ENCODE measurements around the gene CTSK.
"Not testable (repeated sequence)": the region's sequence is repeated elsewhere in the genome, so short reads cannot be mapped to it uniquely, and the experiment has no call there.

CTSK gene

GRCh38 chr1:150808121-150808520 is at the start of gene CTSK:
Gene CTSK, minus strand, starts transcription at chr1:150808260. Its CDS starts 1,455 bp downstream, at chr1:150806805.
- no peak for DNase-seq

DNA sequence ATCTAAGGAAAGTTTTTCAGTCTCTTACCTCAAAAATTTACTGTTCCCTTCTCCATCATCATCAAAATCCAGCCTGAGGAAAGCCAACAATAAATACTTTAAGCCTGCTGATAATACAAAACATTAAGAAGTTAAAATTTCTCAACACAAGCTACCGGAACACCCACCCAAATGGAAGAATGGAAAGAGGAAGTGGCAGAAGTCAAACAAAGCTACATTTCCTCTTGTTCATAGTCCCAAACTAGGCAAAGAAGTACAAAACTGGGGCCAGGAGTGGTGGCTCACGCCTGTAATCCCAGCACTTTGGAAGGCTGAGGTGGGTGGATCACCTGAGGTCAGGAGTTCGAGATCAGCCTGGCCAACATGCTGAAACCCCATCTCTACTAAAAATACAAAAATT is 44.7 kb upstream of the CTSK start:
- peak; percentile 71 for DNase-seq

GRCh38 chr1:150850801-150851362 is 42.8 kb upstream of the CTSK start:
- not testable (repeated sequence) for DNase-seq

DNA sequence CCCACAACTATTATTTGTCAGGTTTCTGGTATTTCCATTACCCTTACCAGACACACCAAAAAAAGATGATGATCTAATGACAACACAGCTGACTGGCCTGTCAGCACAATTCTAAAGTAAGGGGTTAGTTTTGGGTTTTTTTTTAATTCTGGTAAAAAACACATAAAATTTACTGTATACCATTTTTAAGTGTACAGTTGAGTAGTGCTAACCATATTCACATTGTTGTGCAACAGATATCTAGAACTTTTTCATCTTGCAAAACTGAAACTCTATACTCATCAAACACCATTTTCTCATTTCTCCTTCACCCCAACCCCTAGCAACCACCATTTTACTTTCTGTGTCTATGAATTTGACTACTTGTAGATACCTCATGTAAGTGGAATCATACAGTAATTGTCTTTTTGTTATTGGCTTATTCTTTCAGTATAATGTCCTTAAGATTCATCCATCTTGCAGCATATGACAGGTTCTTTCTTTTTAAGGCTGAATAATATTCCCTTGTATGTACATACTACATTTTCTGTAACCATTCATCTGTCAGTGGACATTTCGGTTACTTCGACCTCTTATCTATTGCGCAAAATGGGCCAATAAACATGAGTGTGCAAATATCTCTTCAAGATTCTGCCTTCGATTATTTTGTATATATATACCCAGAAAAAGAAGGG is 38.5 kb upstream of the CTSK start:
- no peak for DNase-seq

GRCh38 chr1:150843474-150843873 is 35.4 kb upstream of the CTSK start:
- no peak for DNase-seq

DNA sequence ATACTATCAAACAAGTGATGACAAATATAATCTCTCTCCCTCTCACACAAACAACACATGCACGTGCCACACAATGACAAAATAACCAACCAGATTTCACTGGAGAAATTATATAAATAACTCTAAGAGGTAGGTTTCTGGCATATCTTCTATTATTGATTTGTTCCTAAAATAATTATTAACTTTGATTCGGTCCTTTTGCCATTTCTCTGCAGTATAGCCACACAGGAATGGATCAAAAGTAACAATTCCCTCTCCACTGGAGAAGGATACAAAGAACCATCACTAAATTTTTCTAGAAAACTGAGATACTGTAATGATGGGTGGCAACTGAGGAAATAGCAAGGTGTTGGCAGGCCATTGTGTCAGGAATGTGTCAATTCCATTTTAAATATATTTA is 34.9 kb upstream of the CTSK start:
- DNase-seq, result no peak

- no peak for DNase-seq
Measured at GRCh38 chr1:150842343-150842742, 34.3 kb upstream of the CTSK start.

GRCh38 chr1:150841626-150842025 is 33.6 kb upstream of the CTSK start:
- no peak for DNase-seq

GRCh38 chr1:150840850-150841249 is 32.8 kb upstream of the CTSK start:
- not testable (repeated sequence) for DNase-seq

DNA sequence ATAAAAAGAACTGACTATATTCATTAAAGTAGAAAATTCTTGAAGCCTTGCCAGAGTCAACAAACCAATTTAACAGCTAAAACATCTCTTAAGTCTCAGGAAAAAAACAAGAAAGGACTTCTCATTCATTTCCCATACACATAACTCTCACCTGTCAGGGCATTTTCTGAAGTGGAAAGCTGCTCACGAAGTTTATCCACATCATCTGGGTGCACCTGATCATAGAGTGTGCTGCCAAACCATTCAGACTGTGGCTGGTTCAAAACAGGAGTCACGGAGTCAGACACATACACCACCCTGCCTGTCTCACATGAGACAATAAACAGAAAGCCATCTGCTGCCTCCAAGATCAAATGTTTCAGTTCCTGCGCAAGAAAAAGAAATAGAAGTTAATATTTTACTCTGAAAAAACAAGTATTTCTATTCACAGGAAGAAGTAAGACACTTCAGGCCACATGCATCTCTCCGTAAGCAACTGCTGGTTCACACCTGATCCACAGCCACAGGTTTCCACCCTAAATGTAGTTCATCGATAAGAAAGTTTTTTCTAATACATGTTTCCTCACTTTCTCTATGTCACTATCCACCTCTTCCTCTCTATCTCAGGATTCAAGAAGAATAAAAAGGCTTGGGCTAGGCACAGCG is 28.2 kb upstream of the CTSK start:
- DNase-seq, result no peak

GRCh38 chr1:150833961-150834360 is 25.9 kb upstream of the CTSK start:
- not testable (repeated sequence) for DNase-seq

GRCh38 chr1:150832597-150832996 is 24.5 kb upstream of the CTSK start:
- DNase-seq, result no peak

DNA sequence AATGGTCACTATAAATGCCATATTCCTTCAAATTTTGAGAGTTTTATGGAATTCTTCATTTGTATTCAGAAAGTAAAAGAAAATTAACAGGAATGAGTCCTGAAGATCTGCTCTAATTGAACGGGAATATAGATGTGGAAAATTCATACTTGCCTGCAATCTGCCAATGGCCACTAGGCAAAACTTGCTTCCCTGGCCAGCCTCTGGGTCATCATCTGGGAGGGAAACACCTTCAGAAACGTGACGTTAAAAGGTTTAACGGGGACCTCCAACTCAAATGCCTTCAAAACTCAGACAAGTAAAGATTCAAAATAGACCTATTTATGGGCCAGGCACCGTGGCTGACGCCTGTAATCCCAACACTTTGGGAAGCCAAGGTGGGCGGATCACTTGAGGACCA is 21.7 kb upstream of the CTSK start:
- no peak for DNase-seq

DNA sequence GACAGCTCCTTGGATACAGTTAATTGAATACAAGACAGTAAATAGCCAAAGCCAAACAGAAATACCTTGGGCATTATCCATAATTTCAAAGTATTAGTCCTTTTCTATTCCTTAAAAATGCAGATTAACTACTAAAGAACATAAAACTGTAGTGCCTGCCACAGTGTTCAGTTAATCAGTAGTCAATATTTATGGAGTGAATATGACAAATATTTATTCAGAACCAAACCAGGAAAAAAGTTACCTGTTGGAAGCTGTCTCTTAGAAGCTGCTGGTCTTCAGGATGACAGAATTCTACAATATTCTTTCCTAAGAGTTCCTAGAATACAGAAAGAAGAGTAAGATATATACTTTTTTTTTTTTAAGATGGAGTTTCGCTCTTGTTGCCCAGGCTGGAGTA is 18.2 kb upstream of the CTSK start:
- DNase-seq, result no peak

GRCh38 chr1:150820730-150821512 is 12.9 kb upstream of the CTSK start:
- DNase-seq, result no peak

DNA sequence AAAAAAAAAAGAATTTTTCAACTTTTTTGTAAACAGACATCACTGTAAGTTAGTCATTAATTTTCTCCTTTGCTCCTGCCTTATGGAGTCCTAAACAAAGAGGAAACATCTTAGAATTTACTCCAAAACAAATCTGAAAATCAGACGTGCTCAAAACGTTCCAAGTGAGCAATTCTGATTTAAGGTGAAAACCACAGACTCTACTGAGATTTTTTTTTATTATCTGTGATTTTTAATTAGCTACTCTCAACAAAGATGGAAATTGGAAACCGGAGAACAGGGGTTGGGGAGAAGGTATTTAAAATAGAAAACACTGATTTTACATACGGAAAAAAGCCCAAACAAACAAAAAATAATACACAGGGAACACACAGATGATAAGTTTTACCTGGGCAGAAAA is 7.8 kb upstream of the CTSK start:
- no peak for DNase-seq

DNA sequence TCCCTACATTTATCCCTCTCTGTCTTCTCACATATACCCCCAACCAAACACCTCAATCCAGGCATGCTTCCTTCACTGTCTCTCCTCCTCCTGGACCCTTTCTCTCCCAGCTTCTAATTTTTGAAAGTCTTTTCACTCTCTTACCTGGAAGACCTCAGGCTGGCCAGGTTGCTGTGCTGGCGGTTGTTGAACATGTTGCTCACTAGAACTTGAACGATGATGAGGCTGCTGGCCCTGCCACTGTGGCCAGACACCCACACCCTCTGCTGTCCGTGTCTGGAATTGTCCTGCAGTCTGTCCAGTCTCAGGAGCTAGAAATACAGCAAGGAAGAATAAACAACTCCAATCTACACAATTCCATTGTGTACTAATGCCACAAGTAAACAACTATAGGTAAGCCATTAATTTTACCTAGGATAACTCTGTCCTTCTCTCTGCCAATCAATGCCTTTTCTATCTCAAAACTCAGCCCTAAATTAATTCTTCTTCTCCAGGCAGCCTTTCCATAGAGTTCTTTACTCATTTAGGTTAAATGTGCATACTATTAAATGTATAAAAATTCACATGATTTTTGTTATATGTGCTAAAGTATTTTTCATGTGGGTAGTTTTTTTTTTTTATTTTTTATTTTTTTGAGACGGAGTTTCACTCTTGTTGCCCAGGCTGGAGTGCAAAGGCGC is 5.1 kb upstream of the CTSK start:
- no peak for DNase-seq

DNA sequence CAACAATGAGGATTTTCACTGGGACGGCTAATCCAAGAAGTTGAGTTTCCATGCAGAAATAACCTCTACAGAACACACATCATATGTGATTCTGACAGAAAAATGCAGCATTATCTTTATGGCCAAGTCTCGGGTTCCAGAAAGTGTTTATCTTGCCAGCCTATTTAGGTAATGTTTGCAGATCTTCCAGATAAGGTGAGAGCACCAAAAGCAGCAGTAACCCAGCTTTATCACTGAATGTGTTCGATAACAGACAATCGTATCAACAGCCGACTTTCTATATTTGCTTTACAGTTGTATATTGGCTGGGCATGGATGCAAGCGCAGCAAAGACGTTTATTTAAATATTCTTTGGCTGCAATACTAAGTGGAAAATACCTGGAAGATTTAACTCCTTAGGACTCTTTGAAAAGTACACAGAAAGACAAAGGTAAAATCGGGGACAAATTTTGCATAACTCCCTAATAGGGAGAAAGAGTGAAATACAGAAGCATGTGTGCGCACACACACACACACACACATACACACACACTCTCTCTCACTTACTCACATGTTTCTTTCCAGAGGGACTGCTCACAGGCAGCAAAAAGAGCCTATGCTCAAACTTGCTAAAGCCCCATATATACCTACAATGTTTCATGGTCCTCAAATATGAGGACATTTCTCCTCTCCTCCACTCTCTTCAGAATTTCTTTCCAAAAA is 3.0 kb upstream of the CTSK start:
- no peak for DNase-seq

- DNase-seq, result no peak
Measured at GRCh38 chr1:150809651-150810050, 1.6 kb upstream of the CTSK start.

GRCh38 chr1:150808846-150809245 is 786 bp upstream of the CTSK start:
- DNase-seq, result no peak

- DNase-seq, result no peak
Measured at GRCh38 chr1:150807249-150808023, 624 bp downstream of the CTSK start.

GRCh38 chr1:150805899-150806298 is 2.2 kb downstream of the CTSK start:
- no peak for DNase-seq
